Neural cell (in vitro differentiated cells): ENCODE data around the gene GABBR2. TPM values are rescaled to one million over a fixed set of nuclear protein-coding genes. Genes with fewer than 3 reads are reported as not detected.

Source experiments
- H2AFZ ChIP-seq: fragments of 200-600, 300-800 bp; sonication (generic), shearing (Covaris generic); 2 replicates; pipeline ENCODE4 v1.6.0; 2014; ENCODE audit warnings: low read depth, mild to moderate bottlenecking, antibody characterized with exemption, low read length, moderate library complexity
- H3F3A ChIP-seq: fragments of 200-600 bp; shearing (Covaris generic); 2 replicates; pipeline ENCODE4 v1.6.1; 2016; ENCODE audit warnings: mild to moderate bottlenecking, moderate library complexity, mixed read lengths, antibody characterized with exemption, low read length; ENCODE audit not compliant: insufficient read depth, poor library complexity, severe bottlenecking
- H3K27ac ChIP-seq: fragments of 200-600, 300-800 bp; sonication (generic), shearing (Covaris generic); 2 replicates; pipeline ENCODE4 v1.5.1; 2014; ENCODE audit warnings: mild to moderate bottlenecking, low read length, moderate library complexity
- H3K27me3 ChIP-seq: fragments of 300-800, 200-600 bp; sonication (generic), shearing (Covaris generic); 2 replicates; pipeline ENCODE4 v1.6.0; 2014; ENCODE audit warnings: mild to moderate bottlenecking, low read depth, low read length, moderate library complexity; ENCODE audit not compliant: insufficient read depth
- H3K36me3 ChIP-seq: fragments of 300-800, 200-600 bp; sonication (generic), shearing (Covaris generic); 2 replicates; pipeline ENCODE4 v1.5.1; 2014; ENCODE audit warnings: mild to moderate bottlenecking, antibody characterized with exemption, low read length, moderate library complexity; ENCODE audit not compliant: insufficient read depth
- H3K4me2 ChIP-seq: fragments of 300-800, 200-600 bp; sonication (generic), shearing (Covaris generic); 2 replicates; pipeline ENCODE4 v1.6.0; 2014; ENCODE audit warnings: mild to moderate bottlenecking, low read length
- H3K4me3 ChIP-seq: fragments of 300-800, 200-600 bp; sonication (generic), shearing (Covaris generic); 2 replicates; pipeline ENCODE4 v1.5.1; 2014; ENCODE audit warnings: mild to moderate bottlenecking, low read length, moderate library complexity
- H3K79me2 ChIP-seq: fragments of 200-600 bp; shearing (Covaris generic); replicated peaks from 2 replicates; pipeline ENCODE4 v1.6.0; 2014; ENCODE audit warnings: mild to moderate bottlenecking, low read length, moderate library complexity; ENCODE audit not compliant: insufficient read depth
- H3K9ac ChIP-seq: fragments of 300-800, 200-600 bp; sonication (generic), shearing (Covaris generic); 2 replicates; pipeline ENCODE4 v1.6.1; 2016; ENCODE audit warnings: mild to moderate bottlenecking, low read length, mixed read lengths
- H3K9me2 ChIP-seq: fragments of 200-600 bp; shearing (Covaris generic); 2 replicates; pipeline ENCODE4 v1.6.1; 2016; ENCODE audit warnings: mild to moderate bottlenecking, low read length, mixed read lengths; ENCODE audit not compliant: insufficient read depth
- H3K9me3 ChIP-seq: fragments of 200-600, 300-800 bp; sonication (generic), shearing (Covaris generic); 2 replicates; pipeline ENCODE4 v1.6.1; 2016; ENCODE audit warnings: mild to moderate bottlenecking, mixed run types, low read length, moderate library complexity, mixed read lengths
- H4K20me1 ChIP-seq: fragments of 200-600 bp; shearing (Covaris generic); 2 replicates; pipeline ENCODE4 v1.6.1; 2016; ENCODE audit warnings: mild to moderate bottlenecking, mixed run types; ENCODE audit not compliant: insufficient read depth
- EP300 ChIP-seq: fragments of 450-650 bp; conservative IDR thresholded peaks from 2 replicates; pipeline ENCODE4 v1.6.1; 2014; ENCODE audit warnings: antibody characterized with exemption, mild to moderate bottlenecking, moderate library complexity; ENCODE audit not compliant: poor library complexity, severe bottlenecking
- EZH2 ChIP-seq: fragments of 200-600, 300-800 bp; shearing (Covaris generic), sonication (generic); IDR thresholded peaks from 2 replicates; pipeline ENCODE4 v1.6.1; 2014; ENCODE audit warnings: antibody characterized with exemption, low read length, borderline replicate concordance, mild to moderate bottlenecking; ENCODE audit not compliant: insufficient read depth, poor library complexity, severe bottlenecking
- MXI1 ChIP-seq: fragments of 450-650 bp; conservative IDR thresholded peaks from 2 replicates; pipeline ENCODE4 v1.6.1; 2014; ENCODE audit warnings: antibody characterized with exemption, mild to moderate bottlenecking; ENCODE audit not compliant: poor library complexity, severe bottlenecking
- POLR2AphosphoS5 ChIP-seq: IDR thresholded peaks from 2 replicates; pipeline ENCODE4 v1.6.1; 2012
- RAD21 ChIP-seq: fragments of 450-650 bp; conservative IDR thresholded peaks from 2 replicates; pipeline ENCODE4 v1.6.1; 2014; ENCODE audit warnings: antibody characterized with exemption, mild to moderate bottlenecking, moderate library complexity
- SMC3 ChIP-seq: fragments of 450-650 bp; conservative IDR thresholded peaks from 2 replicates; pipeline ENCODE4 v1.6.1; 2014; ENCODE audit warnings: antibody characterized with exemption, mild to moderate bottlenecking, moderate library complexity; ENCODE audit not compliant: poor library complexity
- TAF1 ChIP-seq: IDR thresholded peaks from 2 replicates; pipeline ENCODE4 v1.6.1; 2012; ENCODE audit warnings: low read depth
- polyA plus RNA-seq: library from polyadenylated mRNA; depleted of rRNA; stranded (reverse); fragments of >200 nt; gene quantifications from 2 replicates; pipeline ENCODE4 v1.2.3, GENCODE V29; 2014
- TF ChIP-seq, protein P1 (sequence below): fragments of 450-650 bp; IDR thresholded peaks from 2 replicates; pipeline ENCODE4 v1.5.1; 2014; ENCODE audit warnings: antibody characterized with exemption, mild to moderate bottlenecking, moderate library complexity; ENCODE audit not compliant: poor library complexity, severe bottlenecking
- TF ChIP-seq, protein P2 (sequence below): IDR thresholded peaks from 2 replicates; pipeline ENCODE4 v1.6.1; 2012; ENCODE audit warnings: borderline replicate concordance

The GABBR2 gene
- polyA plus RNA-seq, 1 donor from 2014 or later = 7.1 TPM

DNA sequence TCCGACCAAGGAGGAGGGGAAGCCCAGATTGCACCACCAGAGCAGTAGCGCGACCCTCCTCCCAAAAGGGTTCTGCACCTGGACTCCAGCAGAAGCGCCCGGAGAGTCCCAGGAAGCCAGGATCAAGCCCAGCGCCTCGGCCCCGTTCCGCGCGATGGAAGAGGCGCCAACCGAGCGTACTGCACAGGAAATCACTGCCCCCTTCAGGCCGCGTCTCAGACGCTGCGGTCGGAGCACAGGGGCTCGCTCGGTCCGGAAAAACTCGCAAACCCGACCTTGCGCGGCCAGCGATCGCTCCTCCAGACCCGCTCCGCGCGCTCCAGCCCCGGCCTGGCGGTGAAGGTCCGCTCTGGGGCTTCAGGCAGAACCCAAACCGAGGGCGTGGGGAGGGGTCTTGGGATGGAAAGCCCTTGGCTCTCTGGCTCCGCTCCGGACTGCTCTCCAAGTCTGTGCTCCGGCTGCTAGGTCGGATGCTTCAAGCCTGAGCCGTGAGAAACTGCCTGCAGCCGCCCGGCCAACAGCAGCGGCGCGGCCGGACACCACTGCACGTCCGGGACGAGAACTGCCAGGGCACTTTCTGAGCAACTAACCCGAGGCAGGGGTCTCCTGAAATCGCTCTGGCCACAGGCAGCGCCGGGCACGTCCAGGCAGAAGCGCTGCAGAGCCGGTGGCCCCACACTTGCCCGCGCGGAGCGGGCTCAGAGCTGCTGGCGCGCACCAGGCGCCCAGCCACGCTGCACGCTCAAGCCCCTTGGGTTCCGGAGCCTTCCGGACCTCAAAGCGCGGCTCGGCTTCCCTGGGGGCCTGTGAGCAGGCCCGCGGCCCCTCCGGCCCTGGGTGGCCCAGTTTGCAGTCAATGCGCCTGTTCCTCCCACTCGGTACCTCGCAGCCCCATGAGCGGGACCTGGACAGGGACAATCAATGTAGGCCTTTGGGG lies 1.3 kb downstream of the GABBR2 start:
- Histone ChIP-seq H3K9me3 (no peaks in the 10 kb centered on the region), H3K4me3 (peak overlapping the region; percentile 91), H4K20me1 (no peaks in the 10 kb centered on the region), H3K36me3 (no peaks in the 10 kb centered on the region), H3F3A (no peaks in the 10 kb centered on the region), H3K27me3 (peaks cover 52% of the 10 kb centered on the region), H3K27ac (peak overlapping the region; percentile 72), H3K79me2 (no peaks in the 10 kb centered on the region), H3K9me2 (no peaks in the 10 kb centered on the region), H3K4me2 (peak overlapping the region; percentile 87), H3K9ac (peak overlapping the region; percentile 69), H2AFZ (peak overlapping the region; percentile 27)
- TF ChIP-seq POLR2AphosphoS5 (no peak), EP300 (peak; percentile 9), RAD21 (peak; percentile 81), SMC3 (peak; percentile 77), MXI1 (peak; percentile 19)
- TF ChIP-seq, protein P1, sequence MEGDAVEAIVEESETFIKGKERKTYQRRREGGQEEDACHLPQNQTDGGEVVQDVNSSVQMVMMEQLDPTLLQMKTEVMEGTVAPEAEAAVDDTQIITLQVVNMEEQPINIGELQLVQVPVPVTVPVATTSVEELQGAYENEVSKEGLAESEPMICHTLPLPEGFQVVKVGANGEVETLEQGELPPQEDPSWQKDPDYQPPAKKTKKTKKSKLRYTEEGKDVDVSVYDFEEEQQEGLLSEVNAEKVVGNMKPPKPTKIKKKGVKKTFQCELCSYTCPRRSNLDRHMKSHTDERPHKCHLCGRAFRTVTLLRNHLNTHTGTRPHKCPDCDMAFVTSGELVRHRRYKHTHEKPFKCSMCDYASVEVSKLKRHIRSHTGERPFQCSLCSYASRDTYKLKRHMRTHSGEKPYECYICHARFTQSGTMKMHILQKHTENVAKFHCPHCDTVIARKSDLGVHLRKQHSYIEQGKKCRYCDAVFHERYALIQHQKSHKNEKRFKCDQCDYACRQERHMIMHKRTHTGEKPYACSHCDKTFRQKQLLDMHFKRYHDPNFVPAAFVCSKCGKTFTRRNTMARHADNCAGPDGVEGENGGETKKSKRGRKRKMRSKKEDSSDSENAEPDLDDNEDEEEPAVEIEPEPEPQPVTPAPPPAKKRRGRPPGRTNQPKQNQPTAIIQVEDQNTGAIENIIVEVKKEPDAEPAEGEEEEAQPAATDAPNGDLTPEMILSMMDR = peak; percentile 89

DNA sequence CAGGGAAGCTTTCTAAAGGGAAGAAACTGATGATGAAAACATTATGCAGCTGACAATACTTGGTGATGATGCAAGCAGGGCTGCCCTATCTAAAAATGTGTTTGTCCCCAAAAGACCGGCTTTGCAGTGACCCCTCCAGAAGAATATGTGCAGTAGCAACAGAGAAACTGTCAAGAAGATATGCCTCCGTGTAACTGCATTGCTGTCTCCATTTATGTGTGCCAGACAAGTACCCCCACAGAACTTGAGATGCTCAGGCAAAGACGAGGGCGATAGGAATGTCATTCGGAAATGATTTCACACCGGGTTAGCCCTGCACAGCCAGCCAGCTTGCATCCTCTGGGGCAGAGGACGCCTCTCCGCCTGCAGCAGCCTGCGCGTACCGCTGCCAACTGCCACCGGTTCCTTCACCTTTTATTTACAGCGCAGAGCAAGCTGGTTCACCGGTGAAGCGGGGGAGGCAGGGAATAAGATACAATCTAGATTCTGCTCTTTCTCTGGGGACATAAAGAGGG lies 2.0 kb downstream of the GABBR2 start:
- peaks cover 44% of the 10 kb centered on the region for H3K27me3 ChIP-seq
- H3K9me2 ChIP-seq = no peaks in the 10 kb centered on the region
- H3K9ac ChIP-seq = peak overlapping the region; percentile 69
- H3K27ac ChIP-seq = peak overlapping the region; percentile 72
- no peaks in the 10 kb centered on the region for H4K20me1 ChIP-seq
- peak overlapping the region; percentile 87 for H3K4me2 ChIP-seq
- peak overlapping the region; percentile 91 for H3K4me3 ChIP-seq
- no peaks in the 10 kb centered on the region for H3K36me3 ChIP-seq
- no peaks in the 10 kb centered on the region for H3F3A ChIP-seq
- H3K9me3 ChIP-seq = no peaks in the 10 kb centered on the region
- TF ChIP-seq, protein P1 = no peak
- TF ChIP-seq MXI1 = no peak
- TF ChIP-seq, protein P2, sequence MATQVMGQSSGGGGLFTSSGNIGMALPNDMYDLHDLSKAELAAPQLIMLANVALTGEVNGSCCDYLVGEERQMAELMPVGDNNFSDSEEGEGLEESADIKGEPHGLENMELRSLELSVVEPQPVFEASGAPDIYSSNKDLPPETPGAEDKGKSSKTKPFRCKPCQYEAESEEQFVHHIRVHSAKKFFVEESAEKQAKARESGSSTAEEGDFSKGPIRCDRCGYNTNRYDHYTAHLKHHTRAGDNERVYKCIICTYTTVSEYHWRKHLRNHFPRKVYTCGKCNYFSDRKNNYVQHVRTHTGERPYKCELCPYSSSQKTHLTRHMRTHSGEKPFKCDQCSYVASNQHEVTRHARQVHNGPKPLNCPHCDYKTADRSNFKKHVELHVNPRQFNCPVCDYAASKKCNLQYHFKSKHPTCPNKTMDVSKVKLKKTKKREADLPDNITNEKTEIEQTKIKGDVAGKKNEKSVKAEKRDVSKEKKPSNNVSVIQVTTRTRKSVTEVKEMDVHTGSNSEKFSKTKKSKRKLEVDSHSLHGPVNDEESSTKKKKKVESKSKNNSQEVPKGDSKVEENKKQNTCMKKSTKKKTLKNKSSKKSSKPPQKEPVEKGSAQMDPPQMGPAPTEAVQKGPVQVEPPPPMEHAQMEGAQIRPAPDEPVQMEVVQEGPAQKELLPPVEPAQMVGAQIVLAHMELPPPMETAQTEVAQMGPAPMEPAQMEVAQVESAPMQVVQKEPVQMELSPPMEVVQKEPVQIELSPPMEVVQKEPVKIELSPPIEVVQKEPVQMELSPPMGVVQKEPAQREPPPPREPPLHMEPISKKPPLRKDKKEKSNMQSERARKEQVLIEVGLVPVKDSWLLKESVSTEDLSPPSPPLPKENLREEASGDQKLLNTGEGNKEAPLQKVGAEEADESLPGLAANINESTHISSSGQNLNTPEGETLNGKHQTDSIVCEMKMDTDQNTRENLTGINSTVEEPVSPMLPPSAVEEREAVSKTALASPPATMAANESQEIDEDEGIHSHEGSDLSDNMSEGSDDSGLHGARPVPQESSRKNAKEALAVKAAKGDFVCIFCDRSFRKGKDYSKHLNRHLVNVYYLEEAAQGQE = no peak
- TF ChIP-seq RAD21 = no peak
- no peak for TF ChIP-seq POLR2AphosphoS5
- no peak for TF ChIP-seq EZH2
- TF ChIP-seq TAF1 = no peak
- no peak for TF ChIP-seq EP300
- no peak for TF ChIP-seq SMC3
- no peak overlapping the region for H2AFZ ChIP-seq
- H3K79me2 ChIP-seq = no peaks in the 10 kb centered on the region
